Tibial nerve (tissue), 3 donors: ENCODE data around the gene PFAS.

Experiments used
- POLR2A ChIP-seq, 2 donors: fragments of 450-650 bp; IDR thresholded peaks; one replicate each; pipeline ENCODE4 v1.6.1; 2017; ENCODE audit warnings: antibody characterized with exemption in 2 of 2, mild to moderate bottlenecking in 2 of 2, moderate library complexity in 2 of 2
- TF ChIP-seq, protein P1 (sequence below), 5 experiments: fragments of 200-600 bp in 3 of 5; fragments of 450-650 bp in 2 of 5; sonication (generic) in 3 of 5; IDR thresholded peaks; one replicate each; pipeline ENCODE4 v1.5.1; 2016 to 2019; ENCODE audit warnings: antibody characterized with exemption in 5 of 5, mild to moderate bottlenecking in 3 of 5, moderate library complexity in 2 of 5

DNA sequence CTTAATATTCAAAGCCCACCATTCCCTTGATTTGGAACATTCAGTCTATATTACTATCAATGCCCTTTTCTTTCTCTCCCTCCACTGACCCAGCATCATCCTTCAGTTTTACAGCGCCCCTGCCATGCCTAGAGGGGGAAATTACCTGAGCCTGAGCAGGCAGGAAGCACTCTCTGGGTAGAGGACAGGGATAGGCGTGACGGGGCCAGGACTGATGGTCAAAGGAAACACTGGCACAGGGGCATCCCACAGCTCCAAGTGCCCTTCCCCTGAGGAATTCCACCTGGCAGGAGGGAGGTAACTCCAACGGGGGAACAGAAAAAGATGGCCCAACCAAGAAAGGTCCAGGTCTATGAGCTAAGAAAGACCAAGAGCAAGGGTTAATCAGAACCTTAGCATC is 11.2 kb upstream of the PFAS start:
- no peak for TF ChIP-seq POLR2A (IDR thresholded peaks at IDR 0.05)
- TF ChIP-seq, protein P1, sequence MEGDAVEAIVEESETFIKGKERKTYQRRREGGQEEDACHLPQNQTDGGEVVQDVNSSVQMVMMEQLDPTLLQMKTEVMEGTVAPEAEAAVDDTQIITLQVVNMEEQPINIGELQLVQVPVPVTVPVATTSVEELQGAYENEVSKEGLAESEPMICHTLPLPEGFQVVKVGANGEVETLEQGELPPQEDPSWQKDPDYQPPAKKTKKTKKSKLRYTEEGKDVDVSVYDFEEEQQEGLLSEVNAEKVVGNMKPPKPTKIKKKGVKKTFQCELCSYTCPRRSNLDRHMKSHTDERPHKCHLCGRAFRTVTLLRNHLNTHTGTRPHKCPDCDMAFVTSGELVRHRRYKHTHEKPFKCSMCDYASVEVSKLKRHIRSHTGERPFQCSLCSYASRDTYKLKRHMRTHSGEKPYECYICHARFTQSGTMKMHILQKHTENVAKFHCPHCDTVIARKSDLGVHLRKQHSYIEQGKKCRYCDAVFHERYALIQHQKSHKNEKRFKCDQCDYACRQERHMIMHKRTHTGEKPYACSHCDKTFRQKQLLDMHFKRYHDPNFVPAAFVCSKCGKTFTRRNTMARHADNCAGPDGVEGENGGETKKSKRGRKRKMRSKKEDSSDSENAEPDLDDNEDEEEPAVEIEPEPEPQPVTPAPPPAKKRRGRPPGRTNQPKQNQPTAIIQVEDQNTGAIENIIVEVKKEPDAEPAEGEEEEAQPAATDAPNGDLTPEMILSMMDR (IDR thresholded peaks at IDR 0.05), result no peak
